Ureter (tissue), 1 donor: ENCODE measurements around the gene TP53I11. TPM values are rescaled to one million over a fixed set of nuclear protein-coding genes. Genes with fewer than 3 reads are reported as not detected.

Experiments
- DNase-seq: peaks from one replicate; pipeline ENCODE4 v3.0.0-alpha.2; 2020; ENCODE audit warnings: low spot score
- total RNA-seq: library from RNA; stranded (reverse); gene quantifications from one replicate; pipeline ENCODE4 v1.2.4, GENCODE V29; 2023
- donor health status: DM: yes; HTN: yes; CAD: no.

TP53I11 gene
- total RNA-seq, 1 donor from 2014 or later = 67.7 TPM

DNA sequence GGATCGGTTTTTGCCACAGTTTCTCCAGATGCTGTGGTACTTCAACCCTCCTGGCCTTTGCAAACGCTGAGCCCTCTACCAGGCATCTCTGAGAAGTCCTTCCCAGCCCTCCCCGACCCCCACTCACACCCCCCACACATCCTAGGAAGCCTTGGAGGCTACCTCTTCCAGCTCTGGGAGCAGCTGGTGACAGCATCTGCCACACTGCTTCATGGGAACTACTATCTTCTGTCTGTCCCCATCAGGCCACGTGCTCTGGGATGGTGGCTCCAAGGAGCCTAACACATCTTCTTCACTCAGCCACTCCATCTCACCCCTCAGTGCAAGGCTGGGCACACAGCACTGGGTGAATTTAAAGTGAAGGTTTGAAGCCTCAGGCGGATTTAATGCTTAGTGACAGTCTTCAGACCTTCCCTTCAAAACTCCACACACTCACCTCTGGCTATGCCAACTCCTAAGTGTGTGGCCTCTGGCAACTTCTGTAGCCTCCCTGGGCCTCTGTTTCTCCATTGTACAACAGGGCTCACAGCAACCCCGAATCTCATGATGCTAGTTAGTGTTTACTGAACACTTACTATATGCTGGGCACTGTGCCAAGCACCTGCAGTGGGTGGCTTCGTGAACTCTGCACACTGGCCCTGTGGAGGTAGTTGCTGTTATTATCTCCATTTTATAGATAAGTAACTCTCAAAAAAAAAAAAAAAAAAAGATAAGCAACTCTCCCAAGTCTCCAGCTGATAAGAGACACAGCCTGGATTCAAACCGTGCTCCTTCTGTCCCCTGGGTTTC lies 7.3 kb upstream of the TP53I11 start:
- DNase-seq = no peak

DNA sequence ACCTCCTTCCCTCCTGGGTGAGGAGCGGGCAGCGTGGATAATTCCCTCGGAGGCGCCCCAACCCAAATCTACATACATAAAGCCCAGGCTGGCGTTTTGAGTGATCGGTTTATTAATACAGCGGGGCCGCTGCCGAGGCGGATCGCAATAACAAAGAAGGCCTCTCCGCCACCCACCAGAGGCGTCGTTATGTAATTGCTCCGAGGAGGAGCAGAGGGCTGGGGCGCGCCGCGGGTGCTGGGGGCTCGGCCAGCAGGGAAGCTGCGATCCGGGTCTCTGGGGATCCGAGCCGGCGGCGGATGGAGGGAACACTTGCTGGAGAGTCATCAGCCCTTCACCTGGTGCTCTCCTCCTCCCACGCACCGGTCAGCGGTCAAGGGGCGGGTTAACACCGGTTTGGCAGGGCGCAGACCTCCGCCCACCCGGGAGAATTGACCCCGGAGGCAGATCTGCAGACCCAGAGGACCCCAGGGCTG lies 6.4 kb upstream of the TP53I11 start:
- DNase-seq = no peak

DNA sequence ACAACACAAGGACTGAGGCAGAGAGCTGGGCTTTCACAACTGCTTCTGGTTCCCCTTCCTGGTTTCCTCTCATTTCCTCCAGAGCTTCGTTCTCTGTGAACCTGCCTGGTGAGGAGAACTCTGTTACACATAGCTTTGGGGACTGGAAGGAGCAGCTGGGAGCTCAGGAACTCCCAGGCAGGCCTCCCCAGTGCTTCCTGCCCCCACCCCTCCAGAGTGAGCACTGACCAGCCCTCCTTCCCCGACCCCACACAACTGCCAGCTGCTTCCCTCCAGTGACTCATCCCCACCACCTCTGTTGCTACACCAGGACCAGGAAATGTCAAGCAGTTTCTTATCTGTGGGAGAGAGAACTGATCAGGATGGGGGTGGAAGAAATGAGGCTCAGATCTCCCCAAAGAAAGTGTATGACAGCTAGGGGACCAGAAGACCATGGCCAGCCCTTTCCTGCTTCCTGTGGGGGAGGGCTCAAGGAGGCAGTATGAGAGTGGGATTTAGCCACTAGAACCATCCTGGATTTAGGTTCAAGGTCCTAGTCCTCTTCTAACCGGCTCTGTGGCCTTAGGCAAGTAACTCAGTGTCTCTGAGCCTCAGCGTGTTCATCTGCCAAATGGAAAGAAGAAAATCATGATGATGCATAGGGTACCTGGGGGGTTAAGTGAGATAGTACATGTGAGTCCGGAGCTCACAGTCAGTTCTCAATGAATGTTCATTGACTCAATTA lies 4.5 kb upstream of the TP53I11 start:
- peak; percentile 82 for DNase-seq

DNA sequence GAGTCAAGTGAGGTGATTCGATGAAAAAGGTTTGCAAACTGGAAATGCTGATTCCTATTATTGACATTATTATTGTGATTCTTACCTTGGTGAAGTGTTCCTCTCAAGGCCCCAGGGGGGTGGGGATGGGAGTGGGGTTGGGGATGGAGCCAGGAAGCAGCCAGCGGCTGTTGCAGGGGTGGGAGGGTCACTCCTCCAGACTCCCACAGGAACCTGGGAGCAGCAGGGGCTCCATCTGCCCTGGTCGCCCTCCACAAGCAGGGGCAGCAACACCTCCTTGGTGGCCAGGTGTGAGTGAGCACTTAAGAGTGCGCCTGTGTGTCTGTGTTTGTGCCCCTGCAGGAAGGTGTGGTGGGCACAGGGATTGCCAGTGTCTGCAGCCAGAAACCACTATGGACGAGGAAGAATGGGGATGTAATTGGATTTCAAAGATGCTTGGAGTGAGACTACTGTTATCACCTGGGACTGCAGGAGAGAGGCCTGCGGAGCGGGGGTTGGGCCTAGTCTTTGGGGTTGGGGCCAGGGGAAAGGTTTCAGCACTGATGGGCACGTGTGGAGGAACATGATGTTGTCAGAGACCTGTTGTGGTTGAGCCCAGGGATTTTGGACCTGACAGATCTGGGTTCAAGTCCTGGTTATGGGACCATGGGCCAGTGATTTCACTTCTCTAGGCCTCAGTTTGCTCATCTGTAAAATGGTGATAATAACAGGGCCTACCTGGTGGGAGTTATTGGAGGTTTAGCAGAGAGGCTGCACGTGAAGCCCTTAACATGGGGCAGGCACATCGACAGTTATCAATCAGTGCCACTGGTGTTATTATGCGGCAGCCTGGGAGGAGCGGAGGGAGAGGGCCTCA lies 3.6 kb upstream of the TP53I11 start:
- no peak for DNase-seq

DNA sequence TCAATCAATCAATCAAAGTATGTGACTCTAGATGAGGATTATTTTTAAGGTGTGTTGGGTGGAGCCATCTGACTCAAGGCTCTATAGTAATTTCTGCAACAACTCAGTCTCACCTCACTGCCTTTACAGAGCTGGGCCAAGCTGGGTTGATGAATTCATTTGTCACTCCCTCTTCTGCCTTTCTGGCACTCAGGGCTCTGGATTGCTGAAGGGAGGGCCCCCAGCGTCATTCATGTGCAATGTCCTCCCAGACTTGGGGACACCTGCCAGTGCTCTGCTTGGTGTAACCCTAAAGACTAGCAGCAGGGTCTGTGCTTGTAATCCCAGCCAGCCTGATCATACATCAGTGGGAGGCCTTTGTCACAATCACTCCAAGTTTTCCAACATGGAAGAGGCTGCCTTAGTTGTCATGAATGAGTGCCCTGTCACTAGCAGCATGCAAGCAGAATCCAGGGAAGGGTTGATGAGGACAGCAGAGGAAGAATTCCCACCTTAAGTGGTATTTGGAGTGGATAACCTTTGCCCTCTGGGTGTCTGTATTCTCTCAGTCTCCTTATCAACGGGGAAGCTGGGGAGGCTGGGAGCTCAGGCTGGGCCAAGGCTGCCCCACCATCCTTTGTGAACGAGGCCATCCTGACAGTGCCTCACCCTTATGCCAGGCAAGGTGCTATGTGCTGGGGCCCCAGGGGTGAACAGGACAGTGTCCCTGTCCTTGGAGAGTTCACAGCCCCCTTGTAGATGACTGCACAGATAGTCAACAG lies 2.0 kb upstream of the TP53I11 start:
- DNase-seq = no peak

DNA sequence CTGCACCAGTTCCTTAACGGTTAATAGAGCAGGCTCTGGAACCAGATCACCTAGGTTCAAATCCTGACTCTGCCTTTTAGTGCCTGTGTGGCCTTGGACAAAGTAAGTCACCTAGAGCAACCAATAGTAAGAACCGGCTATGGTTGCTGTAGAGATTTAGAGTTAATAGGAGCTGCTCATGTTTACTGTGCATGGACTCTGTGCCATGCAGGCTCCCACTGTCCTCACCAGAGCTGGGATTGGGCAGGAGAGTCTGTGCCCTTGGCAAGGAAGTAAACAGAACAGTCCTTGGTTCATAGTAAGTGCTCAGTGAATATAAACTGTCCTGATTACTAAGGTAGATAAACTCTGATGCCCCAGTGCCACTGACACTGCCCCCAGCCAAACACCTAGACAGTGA lies 1.4 kb upstream of the TP53I11 start:
- no peak for DNase-seq

DNA sequence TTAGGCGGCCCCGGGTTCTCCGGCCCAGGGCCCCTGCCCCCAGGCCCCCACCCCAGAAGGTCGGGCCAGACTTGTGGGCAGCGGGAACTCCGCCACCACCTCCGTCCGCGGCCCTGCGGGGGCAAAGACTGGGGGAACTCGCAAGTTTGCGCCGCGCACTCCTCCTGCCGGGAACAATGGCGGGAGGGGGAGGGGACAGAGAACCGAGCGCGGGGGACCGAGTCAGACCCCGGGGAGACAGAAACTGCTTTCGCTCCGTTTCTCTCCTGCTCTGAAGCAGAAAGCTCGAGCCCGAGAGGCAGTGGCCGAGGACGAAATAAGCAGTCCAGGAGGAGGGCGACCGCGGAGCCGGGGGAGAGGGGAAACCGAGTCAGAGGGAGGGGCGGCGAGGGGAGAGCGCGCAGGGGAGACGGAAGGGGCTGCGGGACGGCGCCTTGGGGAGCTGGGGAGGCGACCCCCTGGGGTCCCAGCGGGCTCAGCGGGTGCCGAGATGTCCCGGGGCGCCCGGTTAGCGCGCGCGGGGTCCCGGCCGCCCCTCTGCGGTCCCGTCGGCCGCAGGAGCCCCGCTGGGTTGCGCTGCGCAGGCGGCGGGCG lies 555 bp downstream of the TP53I11 start:
- DNase-seq = no peak

DNA sequence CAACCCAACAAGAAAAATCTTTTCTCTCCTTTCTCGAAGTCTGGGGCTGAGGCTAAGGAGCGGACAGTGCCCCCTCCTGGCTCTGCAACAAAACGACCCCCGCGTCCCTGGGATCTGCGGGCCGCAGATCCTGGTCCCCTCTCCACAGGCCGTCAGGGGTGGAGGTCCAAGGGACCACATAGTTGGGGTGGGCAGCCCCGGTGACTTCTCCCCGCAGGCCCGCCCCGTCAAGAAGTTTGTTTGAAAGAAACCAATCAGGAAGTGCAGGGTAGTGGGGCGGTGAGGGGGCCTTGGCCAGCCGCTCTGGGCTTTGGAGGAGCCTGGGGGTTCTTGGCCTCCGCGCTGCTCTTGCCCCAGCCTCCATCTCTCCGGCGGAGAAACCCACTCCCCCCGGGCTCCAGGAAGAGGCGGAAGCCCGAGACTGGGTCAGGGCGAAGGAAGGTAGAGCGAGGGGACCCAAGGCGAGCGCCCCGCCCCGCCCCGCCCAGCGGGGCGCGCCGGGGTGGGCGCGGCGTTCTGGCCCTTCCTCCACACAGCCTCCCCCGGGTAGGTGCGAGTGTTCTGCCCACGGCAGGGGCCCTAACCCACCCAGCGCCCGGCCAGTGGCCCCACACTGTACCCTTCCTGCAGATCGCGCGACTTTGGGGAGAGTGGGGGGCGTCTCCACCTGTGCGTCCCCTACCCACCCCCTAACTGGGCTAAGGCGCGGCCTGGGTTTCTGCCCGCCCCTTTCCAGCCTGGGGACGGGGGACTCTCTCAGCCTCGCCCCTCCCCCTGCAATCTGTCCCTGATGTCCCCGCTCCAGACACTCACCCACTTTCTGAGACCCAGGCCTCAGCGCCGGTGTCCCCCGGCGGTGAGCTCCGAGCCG lies 1.3 kb downstream of the TP53I11 start:
- DNase-seq = no peak

DNA sequence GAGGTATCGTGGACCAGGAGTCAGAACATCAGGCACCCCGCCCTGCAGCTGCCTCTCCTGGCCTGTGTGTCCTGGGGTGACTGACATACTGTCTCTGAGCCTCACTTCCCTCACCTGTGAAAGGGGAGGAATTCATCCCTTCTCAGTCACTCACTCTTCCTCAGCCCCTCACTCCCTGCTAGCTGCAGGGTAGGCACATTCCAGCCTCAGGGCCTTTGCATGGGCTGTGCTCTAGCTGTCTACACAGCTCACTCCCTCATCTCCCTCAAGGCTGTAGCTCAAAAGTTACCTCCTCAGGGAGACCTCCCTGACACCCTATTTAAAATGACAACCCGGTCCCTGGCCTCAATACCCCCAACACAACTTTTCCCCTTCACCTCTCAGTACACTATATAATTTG lies 2.5 kb downstream of the TP53I11 start:
- no peak for DNase-seq

DNA sequence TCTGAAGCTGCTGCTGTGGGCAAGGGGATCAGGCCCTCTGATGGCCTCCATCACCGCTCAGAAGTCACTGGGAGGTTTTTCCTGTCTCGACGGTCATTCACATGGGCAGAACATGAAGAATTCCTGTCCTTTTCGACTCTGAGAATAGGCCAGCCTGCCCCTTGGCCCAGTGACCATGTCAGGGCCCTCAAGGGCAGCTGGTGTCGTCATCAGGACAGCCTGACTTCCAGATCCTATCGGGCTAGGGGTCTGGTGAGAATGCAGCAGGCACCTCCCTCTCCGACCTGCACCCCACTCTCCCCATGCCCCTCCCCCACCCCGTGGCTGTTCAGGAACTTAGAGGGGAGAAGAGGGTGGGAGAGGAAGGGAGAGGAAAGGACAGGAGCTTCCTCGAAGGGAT lies 3.6 kb downstream of the TP53I11 start:
- DNase-seq = no peak

DNA sequence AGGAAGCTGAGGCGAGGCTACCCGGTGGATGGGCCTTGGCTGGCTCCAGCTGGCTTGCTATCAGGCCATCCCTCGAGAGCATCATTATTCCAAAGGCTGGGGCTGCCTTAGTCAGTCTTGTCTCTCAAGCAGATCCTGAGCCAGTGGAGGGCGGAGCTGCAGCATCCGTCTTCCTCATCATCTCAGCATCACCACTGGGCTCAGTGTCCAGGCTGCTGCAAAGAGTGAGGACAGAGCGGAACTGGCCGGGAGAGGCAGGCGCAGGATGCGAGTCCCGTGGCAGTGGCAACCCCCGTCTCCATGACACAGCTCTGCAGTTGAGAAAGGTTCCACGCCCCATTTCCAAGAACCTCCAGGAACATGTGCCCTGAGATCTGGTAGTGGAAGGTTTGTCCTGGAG lies 4.4 kb downstream of the TP53I11 start:
- DNase-seq = peak; percentile 52

DNA sequence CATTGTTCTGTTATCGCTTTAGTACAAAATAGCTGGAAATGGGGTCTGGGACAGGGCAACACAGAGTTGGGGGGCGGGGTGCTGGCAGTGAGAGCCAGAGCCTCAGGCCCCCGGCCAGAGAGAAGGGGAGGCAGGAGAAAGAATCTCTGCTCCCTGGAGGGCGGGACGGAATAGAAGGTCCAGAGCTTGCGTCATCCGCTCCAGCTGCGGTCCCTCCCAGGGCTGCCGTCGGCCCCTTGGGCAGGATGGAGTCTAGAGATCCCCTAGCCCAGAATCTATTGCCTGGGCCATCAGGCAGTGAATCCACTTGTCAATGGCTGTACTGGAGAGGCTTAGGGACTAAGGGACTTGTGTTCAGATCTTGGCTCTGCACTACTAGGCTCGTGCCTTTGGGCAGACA lies 5.0 kb downstream of the TP53I11 start:
- no peak for DNase-seq

DNA sequence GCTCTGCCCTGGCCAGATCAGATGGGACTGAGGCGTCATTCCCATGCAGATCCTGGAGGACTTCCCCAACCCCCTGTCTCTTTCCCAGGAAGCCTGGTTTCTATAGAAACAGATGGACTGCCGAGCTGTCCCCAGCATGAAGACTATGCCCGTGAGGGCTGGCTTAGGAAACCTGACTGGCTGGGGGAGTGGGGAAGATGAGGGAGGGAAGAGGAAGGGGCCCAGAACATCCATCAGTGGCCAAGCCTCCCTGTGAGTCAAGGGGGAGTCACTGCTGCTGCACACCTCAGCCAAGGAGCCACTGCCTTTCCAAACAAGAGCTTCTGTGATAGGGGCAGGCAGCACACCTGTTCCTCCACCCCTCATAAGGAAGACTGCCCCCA lies 5.8 kb downstream of the TP53I11 start:
- no peak for DNase-seq

DNA sequence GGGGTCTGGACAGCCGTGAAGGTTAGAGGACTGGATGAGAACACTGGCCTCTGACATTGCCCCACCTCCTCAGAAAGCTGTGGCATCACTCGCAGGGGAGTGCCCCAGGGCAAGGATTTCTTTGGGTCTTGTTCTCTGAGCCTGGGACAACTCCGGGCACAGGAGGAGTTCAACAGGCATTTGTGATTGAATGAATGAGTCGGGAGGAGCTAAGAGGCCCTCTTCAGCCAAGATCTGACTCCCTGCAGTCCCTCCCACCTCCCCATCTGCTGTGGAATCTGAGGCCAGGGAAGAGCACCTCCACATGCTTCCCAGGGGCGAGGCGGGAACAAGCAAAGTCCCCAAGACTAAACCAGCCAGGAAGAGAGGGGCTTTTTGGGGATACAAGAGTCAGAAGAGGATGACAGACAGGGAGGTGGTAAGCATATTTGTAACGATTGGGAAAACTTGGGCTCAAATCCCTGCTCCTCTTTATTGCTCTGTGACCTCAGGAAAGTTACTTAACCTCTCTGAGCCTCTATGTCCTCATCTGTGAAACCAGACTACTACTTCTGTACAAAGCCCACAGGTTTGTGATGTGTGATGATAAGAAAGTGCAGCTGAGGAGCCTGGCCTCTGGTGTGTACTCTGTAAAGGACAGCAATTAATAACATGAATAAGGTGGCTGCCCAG lies 6.4 kb downstream of the TP53I11 start:
- DNase-seq = no peak

DNA sequence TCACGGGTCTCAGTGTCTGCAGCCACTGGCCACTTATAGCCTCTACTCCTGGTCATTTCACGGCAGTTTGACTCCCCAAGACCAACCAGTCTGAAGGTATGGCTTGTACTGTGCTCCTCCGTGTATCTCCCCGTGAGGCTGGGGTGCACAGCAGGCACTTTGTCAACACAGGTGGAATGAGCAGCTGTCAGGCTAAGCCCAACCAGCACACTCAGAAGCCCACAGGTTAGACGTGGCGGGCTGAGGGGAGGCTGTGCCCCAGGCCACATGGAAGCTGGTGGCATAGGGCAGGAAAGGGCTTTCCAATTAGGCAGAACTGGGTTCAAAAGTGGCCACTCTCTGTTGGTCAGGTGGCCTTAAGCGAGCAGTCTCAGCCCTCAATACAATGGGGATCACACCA lies 7.0 kb downstream of the TP53I11 start:
- DNase-seq = no peak

DNA sequence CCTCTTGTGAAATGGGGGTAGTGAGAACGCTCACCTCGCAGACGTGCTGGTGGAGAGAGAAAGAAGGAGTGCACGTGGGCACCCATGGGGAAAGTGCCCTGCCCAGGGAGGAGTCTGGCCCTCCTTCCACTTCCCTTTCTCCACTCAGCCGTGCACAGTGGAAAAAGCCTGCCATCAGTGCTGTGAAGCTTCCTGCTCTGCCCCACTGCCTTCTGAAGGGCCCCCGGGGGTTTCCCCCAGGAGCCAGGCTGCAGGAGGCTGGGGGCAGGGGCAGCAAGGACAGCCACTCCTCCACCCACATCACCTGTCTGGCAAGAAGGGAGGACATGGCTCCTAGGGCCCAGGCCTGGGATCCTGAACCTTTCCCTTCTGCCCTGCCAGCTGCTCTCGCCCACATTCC lies 7.6 kb downstream of the TP53I11 start:
- DNase-seq = no peak

DNA sequence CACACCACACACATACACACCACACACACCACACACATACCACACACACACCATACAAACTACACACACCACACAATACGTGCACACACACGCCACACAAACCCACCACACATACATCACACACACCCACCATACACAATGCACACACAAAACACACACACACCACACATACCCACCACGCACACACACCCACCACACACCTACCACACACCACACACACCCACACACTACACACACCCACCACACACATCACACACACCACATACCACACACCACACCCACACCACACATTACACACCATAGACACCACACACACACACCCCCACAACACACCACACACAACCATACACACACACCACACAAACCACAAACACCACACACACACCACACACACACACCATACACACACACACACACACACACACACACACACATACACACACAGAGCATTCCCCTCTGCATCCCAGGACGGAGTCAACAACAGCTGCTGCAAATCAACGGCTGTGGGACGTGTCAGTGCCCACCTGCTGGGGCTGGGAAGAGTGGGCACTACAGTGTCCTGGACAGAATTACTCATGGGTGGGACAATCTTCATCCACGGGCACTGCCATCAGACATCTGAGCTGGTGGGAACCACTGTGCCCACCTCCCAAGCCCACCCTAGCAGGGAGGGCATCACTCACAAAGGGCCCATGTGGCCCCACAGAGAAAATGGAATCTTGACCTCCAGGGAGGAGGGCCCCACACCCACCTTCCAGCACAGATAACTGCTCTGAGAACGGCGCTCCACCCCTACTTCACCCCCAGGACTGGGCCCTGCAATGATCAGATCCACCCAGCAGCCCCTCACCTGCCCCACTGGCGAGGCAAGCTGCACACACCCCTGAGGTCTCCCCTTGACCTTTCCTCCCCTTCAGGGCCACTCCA lies 8.4 kb downstream of the TP53I11 start:
- no peak for DNase-seq

DNA sequence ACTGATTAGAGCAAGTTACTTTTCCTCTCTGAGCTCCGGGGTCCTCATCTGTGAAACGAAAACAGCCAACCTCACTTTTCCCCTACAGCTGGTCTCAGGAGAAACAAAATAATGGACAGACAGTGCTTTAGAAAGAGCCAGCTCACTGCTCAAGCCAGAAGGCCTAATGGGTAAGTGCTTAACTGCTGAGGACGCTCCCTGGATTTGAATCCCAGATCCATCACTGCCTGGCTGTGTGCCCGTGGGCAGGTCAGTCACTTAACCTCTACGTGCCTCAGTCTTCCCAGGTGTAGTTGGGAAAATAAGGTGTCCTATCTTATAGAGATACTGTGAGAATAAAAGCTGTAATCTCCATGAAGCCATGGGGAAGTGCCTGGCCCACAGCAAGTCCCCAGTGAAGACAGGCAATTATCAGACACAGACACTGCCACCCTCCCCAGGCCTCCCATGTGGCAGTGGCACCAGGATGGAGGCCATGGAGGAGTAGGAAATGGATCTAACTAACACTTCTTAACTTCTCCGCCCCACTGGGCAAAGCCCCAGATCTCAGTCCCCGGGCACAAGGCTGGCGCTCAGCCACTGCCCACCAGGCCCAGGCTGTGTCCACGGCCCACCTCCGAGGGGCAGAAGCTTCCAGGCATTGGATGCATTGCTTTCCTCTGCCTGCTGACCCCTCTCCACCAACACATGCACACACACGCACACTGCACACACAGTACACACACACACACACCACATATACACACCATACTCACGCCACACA lies 9.2 kb downstream of the TP53I11 start:
- DNase-seq = no peak
